SU-DHL-6 (cell line): Measurements from ENCODE around the gene TTC3.

Experiments used
- H2AFZ ChIP-seq: fragments of 200-600 bp; sonication (generic); 2 replicates; pipeline ENCODE4 v1.6.1; 2014; ENCODE audit warnings: low read depth, mild to moderate bottlenecking, moderate library complexity, mixed read lengths, antibody characterized with exemption, low read length; ENCODE audit not compliant: severe bottlenecking
- H3F3A ChIP-seq: fragments of 200-600 bp; shearing (Covaris generic); 2 replicates; pipeline ENCODE4 v1.6.0; 2016; ENCODE audit warnings: antibody characterized with exemption, mild to moderate bottlenecking; ENCODE audit not compliant: insufficient read depth
- H3K27ac ChIP-seq: fragments of 200-600 bp; sonication (generic); 2 replicates; pipeline ENCODE4 v1.5.1; 2016; ENCODE audit warnings: low read depth, mild to moderate bottlenecking, low read length, moderate library complexity, mixed read lengths
- H3K27me3 ChIP-seq: fragments of 200-600 bp; sonication (generic), shearing (Covaris generic); 2 replicates; pipeline ENCODE4 v1.6.0; 2014; ENCODE audit warnings: mild to moderate bottlenecking, low read length
- H3K36me3 ChIP-seq: fragments of 200-600 bp; sonication (generic); 2 replicates; pipeline ENCODE4 v1.6.1; 2014; ENCODE audit warnings: mild to moderate bottlenecking, low read length, mixed read lengths
- H3K4me2 ChIP-seq: fragments of 300-600, 200-600 bp; shearing (Covaris generic), sonication (generic); 2 replicates; pipeline ENCODE4 v1.6.0; 2014; ENCODE audit warnings: low read length, low read depth, mild to moderate bottlenecking; ENCODE audit not compliant: poor library complexity, severe bottlenecking
- H3K4me3 ChIP-seq: fragments of 200-600 bp; sonication (generic); 2 replicates; pipeline ENCODE4 v1.5.1; 2014; ENCODE audit warnings: antibody characterized with exemption, low read length, mild to moderate bottlenecking, mixed read lengths; ENCODE audit not compliant: insufficient read depth, poor library complexity, severe bottlenecking
- H3K79me2 ChIP-seq: fragments of 200-600 bp; sonication (generic); 2 replicates; pipeline ENCODE4 v1.6.1; 2014; ENCODE audit warnings: mild to moderate bottlenecking, low read length, moderate library complexity; ENCODE audit not compliant: insufficient read depth
- H3K9ac ChIP-seq: fragments of 200-600 bp; sonication (generic); 2 replicates; pipeline ENCODE4 v1.7.0; 2014; ENCODE audit warnings: mild to moderate bottlenecking, low read length
- H3K9me2 ChIP-seq: fragments of 200-600 bp; sonication (generic); replicated peaks from 2 replicates; pipeline ENCODE4 v1.6.1; 2014; ENCODE audit warnings: low read length; ENCODE audit not compliant: insufficient read depth
- H3K9me3 ChIP-seq: fragments of 200-600 bp; sonication (generic); 2 replicates; pipeline ENCODE4 v1.6.1; 2014; ENCODE audit warnings: low read length, mixed read lengths; ENCODE audit not compliant: insufficient read depth
- H4K20me1 ChIP-seq: fragments of 200-600 bp; sonication (generic); 2 replicates; pipeline ENCODE4 v1.6.1; 2014; ENCODE audit warnings: low read depth, mild to moderate bottlenecking, antibody characterized with exemption, low read length, moderate library complexity, mixed read lengths
- EZH2phosphoT487 ChIP-seq: fragments of 200-600 bp; sonication (generic), shearing (Covaris generic); conservative IDR thresholded peaks from 2 replicates; pipeline ENCODE4 v1.6.1; 2018; ENCODE audit warnings: mild to moderate bottlenecking, antibody characterized with exemption, low read length, moderate library complexity, mixed read lengths
- TF ChIP-seq, protein P1 (sequence below): fragments of 200-600 bp; sonication (generic); IDR thresholded peaks from one replicate; pipeline ENCODE4 v1.5.1; 2017; ENCODE audit warnings: antibody characterized with exemption, mild to moderate bottlenecking, low read length, moderate library complexity; ENCODE audit not compliant: insufficient read depth, poor library complexity, severe bottlenecking

TTC3 gene

DNA sequence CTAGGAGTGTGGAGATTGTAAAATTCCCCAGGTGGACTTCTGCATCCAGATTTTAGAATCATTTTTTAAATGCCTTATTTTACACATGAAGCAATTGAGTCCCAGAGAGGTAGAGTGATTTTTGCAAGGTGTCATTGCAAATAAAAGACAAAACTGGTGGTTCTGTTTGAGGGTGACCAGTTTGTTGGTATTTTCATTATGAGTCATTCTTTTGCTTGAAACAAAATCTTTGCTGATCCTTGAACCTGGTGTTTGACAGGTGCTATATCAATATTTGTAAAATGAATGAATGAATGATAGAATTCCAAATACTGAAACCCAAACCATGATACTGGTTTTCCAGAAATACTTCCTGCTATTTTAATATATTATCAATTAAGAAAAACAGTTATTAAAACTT lies 44.1 kb downstream of the TTC3 start:
- Histone ChIP-seq H3K9me2 (no peaks in the 10 kb centered on the region), H2AFZ (no peak overlapping the region), H3K4me2 (no peak overlapping the region), H3K36me3 (no peaks in the 10 kb centered on the region), H3K9me3 (no peaks in the 10 kb centered on the region), H3K27me3 (no peaks in the 10 kb centered on the region), H3K79me2 (no peaks in the 10 kb centered on the region), H3K9ac (no peak overlapping the region), H3K4me3 (no peak overlapping the region), H3K27ac (no peak overlapping the region), H3F3A (no peaks in the 10 kb centered on the region; the same call in 1 of the 2 replicates), H4K20me1 (no peaks in the 10 kb centered on the region)
- no peak for TF ChIP-seq EZH2phosphoT487
- TF ChIP-seq, protein P1, sequence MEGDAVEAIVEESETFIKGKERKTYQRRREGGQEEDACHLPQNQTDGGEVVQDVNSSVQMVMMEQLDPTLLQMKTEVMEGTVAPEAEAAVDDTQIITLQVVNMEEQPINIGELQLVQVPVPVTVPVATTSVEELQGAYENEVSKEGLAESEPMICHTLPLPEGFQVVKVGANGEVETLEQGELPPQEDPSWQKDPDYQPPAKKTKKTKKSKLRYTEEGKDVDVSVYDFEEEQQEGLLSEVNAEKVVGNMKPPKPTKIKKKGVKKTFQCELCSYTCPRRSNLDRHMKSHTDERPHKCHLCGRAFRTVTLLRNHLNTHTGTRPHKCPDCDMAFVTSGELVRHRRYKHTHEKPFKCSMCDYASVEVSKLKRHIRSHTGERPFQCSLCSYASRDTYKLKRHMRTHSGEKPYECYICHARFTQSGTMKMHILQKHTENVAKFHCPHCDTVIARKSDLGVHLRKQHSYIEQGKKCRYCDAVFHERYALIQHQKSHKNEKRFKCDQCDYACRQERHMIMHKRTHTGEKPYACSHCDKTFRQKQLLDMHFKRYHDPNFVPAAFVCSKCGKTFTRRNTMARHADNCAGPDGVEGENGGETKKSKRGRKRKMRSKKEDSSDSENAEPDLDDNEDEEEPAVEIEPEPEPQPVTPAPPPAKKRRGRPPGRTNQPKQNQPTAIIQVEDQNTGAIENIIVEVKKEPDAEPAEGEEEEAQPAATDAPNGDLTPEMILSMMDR, result no peak

DNA sequence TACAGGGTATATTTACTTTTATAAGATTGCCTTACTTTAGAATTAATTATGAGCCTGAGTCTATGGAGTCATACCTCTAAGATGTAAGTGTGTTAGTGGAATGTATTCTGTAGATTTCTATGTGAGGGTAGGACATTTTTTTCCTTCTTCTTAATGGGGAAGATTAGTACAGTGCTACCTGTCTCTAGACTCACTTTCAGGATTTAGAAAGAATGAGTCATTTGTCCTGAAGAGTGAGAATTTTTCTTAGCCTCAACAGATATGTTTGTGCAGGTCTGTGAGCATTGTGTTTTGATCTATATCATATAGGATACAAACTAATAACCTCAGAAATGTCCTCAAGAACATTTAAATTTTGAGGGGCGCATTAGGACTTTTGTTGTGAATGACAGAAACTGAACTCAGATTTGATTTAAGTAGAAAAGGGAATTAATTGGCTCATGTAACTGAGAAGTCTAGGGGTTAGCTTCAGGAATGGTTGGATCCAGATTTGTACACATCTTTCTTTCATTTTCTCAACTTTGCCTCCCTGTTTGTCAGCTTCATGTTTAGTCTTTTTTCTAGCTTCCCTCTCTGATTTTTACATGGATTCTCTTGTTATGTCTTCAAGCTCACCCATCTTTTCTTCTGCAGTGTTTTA lies 45.3 kb downstream of the TTC3 start:
- TF ChIP-seq EZH2phosphoT487, result no peak
- Histone ChIP-seq H2AFZ (no peak overlapping the region), H3K4me2 (no peak overlapping the region), H4K20me1 (no peaks in the 10 kb centered on the region), H3K4me3 (no peak overlapping the region), H3K79me2 (no peaks in the 10 kb centered on the region), H3K9ac (no peak overlapping the region), H3K9me3 (no peaks in the 10 kb centered on the region), H3F3A (no peaks in the 10 kb centered on the region; the same call in 1 of the 2 replicates), H3K27ac (no peak overlapping the region), H3K36me3 (no peaks in the 10 kb centered on the region), H3K9me2 (no peaks in the 10 kb centered on the region), H3K27me3 (no peaks in the 10 kb centered on the region)

DNA sequence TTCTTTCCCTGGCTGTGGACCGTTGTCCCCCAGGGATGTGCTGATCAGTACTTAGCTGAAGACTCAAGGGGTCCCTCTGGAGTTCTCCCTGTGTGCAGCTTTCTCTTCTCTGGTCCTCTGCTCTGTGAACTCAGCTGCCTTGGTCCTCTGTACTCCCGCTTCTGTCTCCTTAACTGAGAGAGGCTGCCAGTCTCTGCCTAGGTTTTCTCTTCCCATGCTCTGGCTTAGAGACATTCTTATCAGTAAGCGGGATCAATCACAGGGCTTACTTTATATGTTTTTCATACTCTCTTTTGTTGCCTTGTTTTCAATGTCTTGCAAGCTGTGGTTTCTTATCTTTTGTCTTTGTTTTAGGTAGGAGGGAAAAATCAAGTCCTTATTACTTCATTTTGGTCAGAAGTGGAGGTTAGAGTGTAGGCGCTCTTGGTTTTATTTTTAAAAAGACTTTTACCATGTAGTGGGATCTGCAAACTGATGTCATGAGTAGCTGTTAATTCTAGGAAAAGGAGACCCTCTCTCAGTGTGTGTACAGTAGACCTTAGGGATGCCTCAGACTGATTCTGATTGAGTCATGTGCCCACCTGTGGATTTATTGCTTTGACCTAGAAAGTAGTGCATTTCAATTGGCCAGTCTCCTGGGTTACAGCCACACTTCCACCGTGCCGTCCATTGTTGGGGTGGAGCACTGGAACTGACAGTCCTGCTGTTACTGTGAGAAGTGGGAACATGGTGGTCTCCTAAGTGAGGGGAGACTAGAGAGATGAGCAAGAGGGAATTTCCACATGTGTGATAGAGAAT lies 46.6 kb downstream of the TTC3 start:
- no peaks in the 10 kb centered on the region for H4K20me1 ChIP-seq
- no peak for TF ChIP-seq EZH2phosphoT487
- TF ChIP-seq, protein P1, result no peak
- H3F3A ChIP-seq, result no peaks in the 10 kb centered on the region; the same call in 1 of the 2 replicates
- H3K27ac ChIP-seq, result no peak overlapping the region
- no peaks in the 10 kb centered on the region for H3K9me2 ChIP-seq
- no peak overlapping the region for H3K4me3 ChIP-seq
- no peaks in the 10 kb centered on the region for H3K9me3 ChIP-seq
- H3K36me3 ChIP-seq, result no peaks in the 10 kb centered on the region; the same call in 1 of the 2 replicates
- H3K4me2 ChIP-seq, result no peak overlapping the region
- H3K9ac ChIP-seq, result no peak overlapping the region
- no peaks in the 10 kb centered on the region for H3K27me3 ChIP-seq
- no peak overlapping the region for H2AFZ ChIP-seq
- no peaks in the 10 kb centered on the region for H3K79me2 ChIP-seq

DNA sequence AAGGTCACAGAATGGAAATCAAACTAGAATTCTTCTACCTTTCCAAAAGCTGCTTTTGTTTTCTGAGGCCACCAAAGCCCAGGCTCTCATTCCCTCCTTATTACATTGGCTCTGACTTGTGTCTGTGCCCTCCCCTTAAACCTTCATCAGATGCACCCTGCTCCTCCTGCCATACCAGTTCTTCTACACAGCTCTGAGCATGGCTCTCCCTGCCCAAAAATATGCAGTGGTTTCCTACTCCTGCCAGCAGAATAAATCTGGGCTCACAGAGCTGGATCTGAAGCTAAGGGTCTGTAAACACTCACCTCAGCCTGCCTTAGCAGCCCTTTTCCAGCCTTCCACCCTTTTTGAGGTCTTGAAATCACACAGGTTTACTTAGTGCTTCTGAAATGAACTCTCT lies 55.0 kb downstream of the TTC3 start:
- Histone ChIP-seq H3K9me2 (no peaks in the 10 kb centered on the region), H2AFZ (no peak overlapping the region), H3F3A (no peaks in the 10 kb centered on the region), H3K27me3 (no peaks in the 10 kb centered on the region), H3K9me3 (no peaks in the 10 kb centered on the region), H4K20me1 (no peaks in the 10 kb centered on the region), H3K79me2 (no peaks in the 10 kb centered on the region), H3K4me3 (no peak overlapping the region), H3K27ac (no peak overlapping the region), H3K4me2 (no peak overlapping the region), H3K9ac (no peak overlapping the region), H3K36me3 (peaks cover 13% of the 10 kb centered on the region; the same call in 1 of the 2 replicates)
- no peak for TF ChIP-seq EZH2phosphoT487
- TF ChIP-seq, protein P1, result no peak
